ENCODE data around the gene APOL4.

DNA sequence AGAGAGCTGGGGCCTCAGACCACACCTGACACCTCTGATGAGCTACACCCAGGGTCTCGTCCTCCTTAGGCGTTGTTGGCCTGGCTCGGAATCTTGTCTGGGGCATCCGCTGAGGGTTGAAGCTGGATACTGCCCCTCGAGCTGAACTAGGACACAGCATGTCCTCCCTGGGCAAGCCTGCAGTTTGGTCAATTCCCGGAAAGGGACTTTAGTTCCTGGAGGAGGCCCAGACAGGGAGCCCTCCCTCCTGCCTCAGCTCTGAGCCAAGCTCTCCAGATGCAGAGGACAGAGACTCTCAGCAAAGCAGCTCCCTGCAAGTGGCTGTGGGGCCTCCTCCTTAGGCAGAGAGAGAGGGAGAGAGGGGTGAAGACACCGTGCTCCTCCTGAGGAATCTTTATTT, 45.9 kb downstream of the APOL4 start:
- TF ChIP-seq, protein P1, sequence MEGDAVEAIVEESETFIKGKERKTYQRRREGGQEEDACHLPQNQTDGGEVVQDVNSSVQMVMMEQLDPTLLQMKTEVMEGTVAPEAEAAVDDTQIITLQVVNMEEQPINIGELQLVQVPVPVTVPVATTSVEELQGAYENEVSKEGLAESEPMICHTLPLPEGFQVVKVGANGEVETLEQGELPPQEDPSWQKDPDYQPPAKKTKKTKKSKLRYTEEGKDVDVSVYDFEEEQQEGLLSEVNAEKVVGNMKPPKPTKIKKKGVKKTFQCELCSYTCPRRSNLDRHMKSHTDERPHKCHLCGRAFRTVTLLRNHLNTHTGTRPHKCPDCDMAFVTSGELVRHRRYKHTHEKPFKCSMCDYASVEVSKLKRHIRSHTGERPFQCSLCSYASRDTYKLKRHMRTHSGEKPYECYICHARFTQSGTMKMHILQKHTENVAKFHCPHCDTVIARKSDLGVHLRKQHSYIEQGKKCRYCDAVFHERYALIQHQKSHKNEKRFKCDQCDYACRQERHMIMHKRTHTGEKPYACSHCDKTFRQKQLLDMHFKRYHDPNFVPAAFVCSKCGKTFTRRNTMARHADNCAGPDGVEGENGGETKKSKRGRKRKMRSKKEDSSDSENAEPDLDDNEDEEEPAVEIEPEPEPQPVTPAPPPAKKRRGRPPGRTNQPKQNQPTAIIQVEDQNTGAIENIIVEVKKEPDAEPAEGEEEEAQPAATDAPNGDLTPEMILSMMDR (conservative IDR thresholded peaks at IDR 0.05): no peak
- no peak for TF ChIP-seq EZH2 (IDR thresholded peaks at IDR 0.05; ENCODE audit: low read depth)

All from PC-9 (cell line).